Calu3 (cell line): ENCODE results near the gene ABHD2. TPM values are rescaled to one million over a fixed set of nuclear protein-coding genes. Genes with fewer than 3 reads are reported as not detected.
A peak's percentile ranks its signal among the peaks of the same experiment; 100 is the strongest.

Experiments used
- BruUV-seq: library from RNA; stranded (reverse); fragments of 400-500 nt; replicated peaks from 2 replicates; lab custom pipeline; 2021; lab: Mats Ljungman, UMichigan
- CTCF ChIA-PET: fragments of 300-600 bp; sonication (Branson Sonifier 250); formaldehyde crosslinking; loops from one replicate; lab custom pipeline; 2022; ENCODE audit warnings: antibody characterized with exemption; lab: Charles Lee
- DNase-seq: peaks from one replicate; pipeline ENCODE4 v3.0.0; 2022
- H3K27ac Mint-ChIP-seq: one replicate; pipeline ENCODE4 v1.8.0; 2022; ENCODE audit warnings: mixed read lengths; ENCODE audit not compliant: unreplicated experiment
- H3K27me3 Mint-ChIP-seq: one replicate; pipeline ENCODE4 v1.8.0; 2022; ENCODE audit warnings: mixed read lengths; ENCODE audit not compliant: unreplicated experiment
- H3K36me3 Mint-ChIP-seq: one replicate; pipeline ENCODE4 v1.8.0; 2022; ENCODE audit warnings: mild to moderate bottlenecking, moderate library complexity, mixed read lengths; ENCODE audit not compliant: insufficient read depth, unreplicated experiment
- H3K4me1 Mint-ChIP-seq: one replicate; pipeline ENCODE4 v1.8.0; 2022; ENCODE audit warnings: mild to moderate bottlenecking, low read depth, mixed read lengths; ENCODE audit not compliant: unreplicated experiment
- H3K4me3 Mint-ChIP-seq: one replicate; pipeline ENCODE4 v1.8.0; 2022; ENCODE audit warnings: mild to moderate bottlenecking, low read depth, moderate library complexity, mixed read lengths; ENCODE audit not compliant: unreplicated experiment
- H3K9me3 Mint-ChIP-seq: one replicate; pipeline ENCODE4 v1.8.0; 2022; ENCODE audit warnings: low read depth, mixed read lengths; ENCODE audit not compliant: unreplicated experiment
- CTCF ChIP-seq: fragments of 200-600 bp; IDR thresholded peaks from one replicate; pipeline ENCODE4 v1.8.0; 2022; ENCODE audit warnings: antibody characterized with exemption; ENCODE audit not compliant: unreplicated experiment
- intact Hi-C: fragments of 100-400 bp; cut with micrococcal nuclease; formaldehyde crosslinking; loops from one replicate; pipeline ENCODE4 v1.10.0; 2022; ENCODE audit not compliant: unreplicated experiment
- total RNA-seq: library from RNA; stranded (reverse); gene quantifications from 2 replicates; pipeline ENCODE4 v1.2.3, GENCODE V29; 2022

The ABHD2 gene
- total RNA-seq, 1 experiment from 2014 or later = 353 TPM

- H3K27me3 Mint-ChIP-seq = no peaks in the 10 kb centered on the region
- TF ChIP-seq CTCF = no peak
- no peak for DNase-seq
- peaks cover 24% of the 10 kb centered on the region for H3K36me3 Mint-ChIP-seq
- no TSS peak for BruUV-seq
- peaks cover 7% of the 10 kb centered on the region for H3K4me1 Mint-ChIP-seq
- H3K9me3 Mint-ChIP-seq = no peaks in the 10 kb centered on the region
- H3K4me3 Mint-ChIP-seq = no peak overlapping the region
- CTCF ChIA-PET = interaction anchor here (0.5 kb wide), 1 partner anchor 141 kb away, joined by 3 read pairs; no protein-coding TSS in a partner anchor
- intact Hi-C loops = no loop called here
- no peak overlapping the region for H3K27ac Mint-ChIP-seq
Measured at GRCh38 chr15:89174476-89174875, 86.2 kb downstream of the ABHD2 start.

- no peaks in the 10 kb centered on the region for H3K9me3 Mint-ChIP-seq
- no peak for DNase-seq
- H3K27ac Mint-ChIP-seq = no peak overlapping the region
- intact Hi-C loops = loop anchor here (5.0 kb wide), 1 partner anchor 283 kb away; no protein-coding TSS in a partner anchor
- CTCF ChIA-PET = no interaction called here
- no TSS peak for BruUV-seq
- no peak for TF ChIP-seq CTCF
- H3K4me1 Mint-ChIP-seq = no peaks in the 10 kb centered on the region
- no peak overlapping the region for H3K4me3 Mint-ChIP-seq
- H3K36me3 Mint-ChIP-seq = peaks cover 24% of the 10 kb centered on the region
- no peaks in the 10 kb centered on the region for H3K27me3 Mint-ChIP-seq
Measured at GRCh38 chr15:89175617-89176191, 87.4 kb downstream of the ABHD2 start.

GRCh38 chr15:89177116-89177515, 88.9 kb downstream of the ABHD2 start:
- no peaks in the 10 kb centered on the region for H3K9me3 Mint-ChIP-seq
- no peaks in the 10 kb centered on the region for H3K4me1 Mint-ChIP-seq
- CTCF ChIA-PET = interaction anchor here (1.2 to 1.9 kb wide), 6 partner anchors 9 to 272 kb away, joined by 4 to 12 read pairs (median 9); no protein-coding TSS in a partner anchor
- H3K36me3 Mint-ChIP-seq = peaks cover 31% of the 10 kb centered on the region
- no peak for TF ChIP-seq CTCF
- no peak for DNase-seq
- no TSS peak for BruUV-seq
- H3K4me3 Mint-ChIP-seq = no peak overlapping the region
- H3K27me3 Mint-ChIP-seq = no peaks in the 10 kb centered on the region
- no peak overlapping the region for H3K27ac Mint-ChIP-seq
- intact Hi-C loops = loop anchor here (1.0 to 5.0 kb wide), 3 partner anchors 120 to 285 kb away; no protein-coding TSS in a partner anchor

DNA sequence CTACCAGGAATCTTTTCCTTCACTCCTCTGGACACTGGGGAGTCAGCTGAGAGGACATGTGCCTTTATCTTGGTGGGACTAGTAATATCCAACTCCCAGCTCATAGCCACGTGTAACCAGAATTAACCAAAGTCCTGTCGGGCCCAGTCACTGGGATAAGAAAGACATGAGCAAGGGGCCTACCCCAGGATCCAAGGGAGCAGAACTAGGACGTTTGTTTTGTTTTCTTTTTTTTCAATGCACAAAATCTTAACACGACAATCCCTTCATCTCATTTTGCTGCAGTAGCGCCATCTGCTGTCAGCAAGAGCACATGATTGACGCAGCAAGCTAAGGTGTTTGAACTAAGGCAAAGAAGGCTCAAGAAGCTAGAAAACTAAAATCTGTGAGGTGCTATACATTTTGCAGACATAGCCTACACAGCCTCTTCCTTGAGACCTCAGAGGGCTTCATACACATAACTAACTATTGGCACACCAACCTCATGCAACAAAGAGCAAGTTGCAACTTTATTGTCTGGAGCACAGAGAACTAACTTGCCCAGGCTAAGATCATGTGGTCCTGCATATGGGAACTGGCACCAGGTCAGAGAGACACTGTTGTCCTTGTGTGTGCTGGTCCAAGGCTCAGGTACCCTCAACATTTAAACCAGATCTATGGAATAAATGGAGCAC, 89.5 kb downstream of the ABHD2 start:
- intact Hi-C loops = loop anchor here (1.0 to 5.0 kb wide), 3 partner anchors 120 to 285 kb away; no protein-coding TSS in a partner anchor
- Mint-ChIP-seq H3K4me3 (no peak overlapping the region), H3K27ac (no peak overlapping the region), H3K4me1 (no peaks in the 10 kb centered on the region), H3K36me3 (peaks cover 34% of the 10 kb centered on the region), H3K27me3 (no peaks in the 10 kb centered on the region), H3K9me3 (no peaks in the 10 kb centered on the region)
- BruUV-seq = no TSS peak
- TF ChIP-seq CTCF = peak; percentile 76
- peak; percentile 70 for DNase-seq
- CTCF ChIA-PET = interaction anchor here (0.6 to 1.9 kb wide), 12 partner anchors 10 to 273 kb away, joined by 3 to 12 read pairs (median 4); no protein-coding TSS in a partner anchor
